Measurements from ENCODE around the gene LILRB4. TPM values are rescaled to one million over a fixed set of nuclear protein-coding genes. Genes with fewer than 3 reads are reported as not detected.

LILRB4 gene
- total RNA-seq, 3 donors from 2014 or later, result 3.0 to 8.7 (median 6.4) TPM

DNA sequence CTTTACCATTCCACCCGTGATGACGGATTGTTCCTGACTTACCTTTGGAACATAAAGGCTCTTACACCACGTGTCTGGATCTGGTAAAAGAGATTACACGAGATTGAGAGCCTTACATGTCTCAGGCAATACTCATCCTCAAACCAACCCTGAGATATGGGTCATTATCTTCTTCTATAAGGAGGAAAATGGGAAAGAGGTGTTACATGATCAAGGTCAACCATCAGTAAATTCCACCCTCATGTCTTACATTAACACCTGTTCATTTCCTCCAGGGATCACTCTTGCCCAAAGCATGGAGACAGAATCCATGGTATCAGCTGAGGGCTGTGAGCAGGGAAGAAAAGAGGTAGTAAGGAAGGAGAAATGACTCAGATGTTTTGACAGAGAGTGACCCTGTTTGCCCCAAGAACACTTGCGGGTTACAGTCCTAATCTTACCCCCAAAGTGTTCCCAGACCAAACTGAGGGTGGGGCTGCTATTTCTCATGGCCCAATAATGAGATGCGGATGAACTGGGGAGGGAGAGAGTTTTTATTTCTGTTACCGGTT is 19.6 kb downstream of the LILRB4 start:
- no peak for DNase-seq
- Histone ChIP-seq H3K9me3 (no peaks in the 10 kb centered on the region), H3K4me3 (no peak overlapping the region), H3K36me3 (ENCODE audit: low read depth) (no peaks in the 10 kb centered on the region), H3K4me1 (ENCODE audit: low read depth) (no peaks in the 10 kb centered on the region)
- no peak for ATAC-seq
- intact Hi-C loops (cut with DNase I, micrococcal nuclease), result no loop called here
- TF ChIP-seq, protein P1, sequence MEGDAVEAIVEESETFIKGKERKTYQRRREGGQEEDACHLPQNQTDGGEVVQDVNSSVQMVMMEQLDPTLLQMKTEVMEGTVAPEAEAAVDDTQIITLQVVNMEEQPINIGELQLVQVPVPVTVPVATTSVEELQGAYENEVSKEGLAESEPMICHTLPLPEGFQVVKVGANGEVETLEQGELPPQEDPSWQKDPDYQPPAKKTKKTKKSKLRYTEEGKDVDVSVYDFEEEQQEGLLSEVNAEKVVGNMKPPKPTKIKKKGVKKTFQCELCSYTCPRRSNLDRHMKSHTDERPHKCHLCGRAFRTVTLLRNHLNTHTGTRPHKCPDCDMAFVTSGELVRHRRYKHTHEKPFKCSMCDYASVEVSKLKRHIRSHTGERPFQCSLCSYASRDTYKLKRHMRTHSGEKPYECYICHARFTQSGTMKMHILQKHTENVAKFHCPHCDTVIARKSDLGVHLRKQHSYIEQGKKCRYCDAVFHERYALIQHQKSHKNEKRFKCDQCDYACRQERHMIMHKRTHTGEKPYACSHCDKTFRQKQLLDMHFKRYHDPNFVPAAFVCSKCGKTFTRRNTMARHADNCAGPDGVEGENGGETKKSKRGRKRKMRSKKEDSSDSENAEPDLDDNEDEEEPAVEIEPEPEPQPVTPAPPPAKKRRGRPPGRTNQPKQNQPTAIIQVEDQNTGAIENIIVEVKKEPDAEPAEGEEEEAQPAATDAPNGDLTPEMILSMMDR (IDR thresholded peaks at IDR 0.05), result no peak

DNA sequence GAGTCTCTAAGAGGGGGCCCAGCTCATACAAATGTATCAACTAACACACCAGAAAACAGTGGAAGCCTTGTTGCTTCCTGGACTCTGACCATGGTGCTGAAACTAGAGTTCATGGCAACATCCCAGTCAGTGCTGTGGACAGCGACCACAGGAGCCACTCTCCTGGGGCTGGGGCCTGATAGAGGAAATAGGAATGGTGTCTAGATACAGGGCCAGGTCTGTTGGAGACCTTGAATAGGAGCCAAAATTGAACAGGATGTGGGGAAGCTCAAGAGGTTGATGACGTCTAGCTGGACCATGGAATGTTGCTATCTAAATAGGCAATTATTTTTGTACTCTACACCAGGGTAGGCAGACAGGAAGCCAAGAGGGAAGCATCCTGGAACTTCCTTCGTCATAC is 21.7 kb downstream of the LILRB4 start:
- Histone ChIP-seq H3K9me3 (no peaks in the 10 kb centered on the region), H3K4me3 (no peak overlapping the region), H3K4me1 (ENCODE audit: low read depth) (no peaks in the 10 kb centered on the region), H3K36me3 (ENCODE audit: low read depth) (no peaks in the 10 kb centered on the region)
- TF ChIP-seq, protein P1 (IDR thresholded peaks at IDR 0.05), result no peak
- intact Hi-C loops (cut with DNase I, micrococcal nuclease), result no loop called here
- DNase-seq (peak in 1 of 3 donors; percentile 25), ATAC-seq (no peak)

DNA sequence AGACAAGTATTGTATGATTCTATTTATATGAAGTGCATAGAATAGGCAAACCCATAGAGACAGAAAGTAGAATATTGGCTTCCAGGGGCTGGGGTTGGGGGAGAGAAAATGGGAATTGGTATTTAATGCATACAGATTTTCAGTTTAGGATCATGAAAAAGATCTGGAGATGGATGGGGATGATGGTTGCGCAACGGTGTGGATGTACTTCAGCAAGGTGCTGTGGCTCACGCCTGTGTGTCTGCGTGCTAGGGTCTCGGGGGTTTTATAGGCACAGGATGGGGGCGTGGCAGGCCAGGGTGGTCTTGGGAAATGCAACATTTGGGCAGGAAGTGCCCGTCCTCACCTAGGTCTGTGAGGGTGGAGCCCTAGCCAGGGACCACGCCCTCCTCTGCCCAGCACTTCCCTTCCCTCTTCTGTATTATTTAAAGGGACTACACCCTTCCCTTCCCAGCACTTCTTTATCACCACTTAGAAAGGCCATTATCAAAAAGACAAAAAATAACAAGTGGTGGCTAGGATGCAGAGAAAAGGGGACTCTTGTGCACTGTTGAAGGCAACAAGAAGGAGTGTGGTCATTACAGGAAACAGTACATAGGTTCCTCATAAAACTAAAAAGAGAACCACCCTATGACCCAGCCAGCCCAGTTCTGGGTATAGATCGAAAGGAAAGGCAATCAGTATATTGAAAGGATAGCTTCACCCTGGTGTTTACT is 29.0 kb downstream of the LILRB4 start:
- TF ChIP-seq, protein P1 (IDR thresholded peaks at IDR 0.05), result no peak
- no peak for ATAC-seq

DNA sequence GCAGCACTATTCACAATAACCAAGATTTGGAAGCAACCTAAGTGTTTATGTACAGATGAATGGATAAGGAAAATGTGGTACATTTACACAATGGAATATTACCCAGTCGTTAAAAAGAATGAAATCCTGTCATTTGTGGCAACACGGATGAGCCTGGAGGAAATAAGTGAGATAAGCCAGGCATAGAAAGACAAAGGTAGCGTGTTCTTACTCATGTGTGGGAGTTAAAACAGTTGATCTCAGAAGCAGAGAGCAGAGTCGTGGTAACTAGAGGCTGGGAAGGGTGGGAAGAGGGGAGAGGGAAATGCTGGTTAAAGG is 29.5 kb downstream of the LILRB4 start:
- Histone ChIP-seq H3K9me3 (no peaks in the 10 kb centered on the region), H3K4me1 (ENCODE audit: low read depth) (no peaks in the 10 kb centered on the region), H3K36me3 (ENCODE audit: low read depth) (no peaks in the 10 kb centered on the region), H3K4me3 (no peak overlapping the region)
- ATAC-seq, result no peak
- no peak for DNase-seq
- TF ChIP-seq, protein P1 (IDR thresholded peaks at IDR 0.05), result no peak
- intact Hi-C loops (cut with DNase I, micrococcal nuclease), result no loop called here

More for the DNA sequence above, 29.0 kb downstream of the LILRB4 start:
- Histone ChIP-seq H3K9me3 (no peaks in the 10 kb centered on the region), H3K4me3 (no peak overlapping the region), H3K4me1 (ENCODE audit: low read depth) (no peaks in the 10 kb centered on the region), H3K36me3 (ENCODE audit: low read depth) (no peaks in the 10 kb centered on the region)
- intact Hi-C loops (cut with DNase I, micrococcal nuclease), result no loop called here
- no peak for DNase-seq

DNA sequence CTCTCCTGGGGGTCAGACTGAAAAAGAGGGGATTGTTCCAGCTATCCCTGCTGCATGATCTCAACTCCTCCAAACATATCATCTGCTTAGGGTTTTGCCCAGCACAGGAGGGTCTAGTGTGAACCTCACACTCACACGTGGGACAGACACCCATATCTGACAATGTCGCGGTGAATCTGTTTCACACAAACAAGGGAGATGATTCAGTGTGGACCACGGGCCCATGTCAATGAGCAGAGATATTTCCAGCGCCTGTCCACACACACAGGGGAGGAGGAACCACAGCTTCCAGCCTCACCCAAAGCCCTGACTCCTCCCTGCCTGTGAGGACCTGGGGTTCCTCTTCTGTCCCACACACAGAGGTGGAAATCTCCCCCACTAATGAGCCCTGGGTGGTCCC is 31.9 kb downstream of the LILRB4 start:
- ATAC-seq, result no peak

More for the DNA sequence above, 31.9 kb downstream of the LILRB4 start:
- DNase-seq, result no peak
- Histone ChIP-seq H3K36me3 (ENCODE audit: low read depth) (no peaks in the 10 kb centered on the region), H3K9me3 (no peaks in the 10 kb centered on the region), H3K4me1 (ENCODE audit: low read depth) (no peaks in the 10 kb centered on the region), H3K4me3 (no peak overlapping the region)
- TF ChIP-seq, protein P1 (IDR thresholded peaks at IDR 0.05), result no peak
- intact Hi-C loops (cut with DNase I, micrococcal nuclease), result no loop called here

Measured in mucosa of descending colon (tissue), 3 donors.